ENCODE results near the gene CD300LF.

The CD300LF gene

DNA sequence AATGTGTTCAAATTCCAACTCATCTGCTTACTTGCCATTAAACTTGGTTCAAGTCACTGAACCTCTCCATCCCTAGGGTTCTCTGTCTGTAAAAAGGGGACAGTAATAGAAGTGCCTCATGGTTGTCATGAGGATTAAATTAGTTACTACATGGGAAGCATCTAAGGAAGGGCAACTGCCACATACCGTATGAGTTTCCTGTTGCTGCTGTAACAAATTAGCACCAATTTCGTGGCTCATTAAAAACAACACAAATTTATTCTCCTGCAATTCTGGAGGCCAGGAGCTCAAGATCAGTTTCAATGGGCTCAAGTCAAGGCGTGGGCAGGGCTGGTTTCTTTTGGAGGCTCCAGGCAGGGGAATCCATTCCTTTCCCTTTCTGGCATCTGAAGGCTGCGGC lies 18.6 kb downstream of the CD300LF start:
- no peak for DNase-seq (ENCODE audit: extremely low read depth in 1 of 2, low read depth in 1 of 2)

DNA sequence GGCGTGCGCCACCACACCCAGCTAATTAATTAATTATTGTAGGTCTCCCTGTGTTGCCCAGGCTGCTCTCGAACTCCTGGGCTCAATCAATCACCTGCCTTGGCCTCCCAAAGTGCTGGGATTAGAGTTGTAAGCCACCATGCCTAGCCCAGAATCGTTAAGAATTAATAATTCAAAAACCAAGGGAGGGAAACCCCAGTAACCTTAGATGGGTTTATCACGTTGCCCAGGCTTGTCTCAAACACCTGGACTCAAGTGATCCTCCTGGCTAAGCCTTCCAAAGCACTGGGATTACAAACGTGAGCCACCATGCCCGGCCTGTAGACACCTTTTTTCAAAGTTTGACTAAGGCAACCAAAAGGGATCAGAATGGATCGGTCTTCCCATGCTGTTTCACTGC lies 21.6 kb downstream of the CD300LF start:
- DNase-seq (ENCODE audit: extremely low read depth in 1 of 2, low read depth in 1 of 2) = no peak

DNA sequence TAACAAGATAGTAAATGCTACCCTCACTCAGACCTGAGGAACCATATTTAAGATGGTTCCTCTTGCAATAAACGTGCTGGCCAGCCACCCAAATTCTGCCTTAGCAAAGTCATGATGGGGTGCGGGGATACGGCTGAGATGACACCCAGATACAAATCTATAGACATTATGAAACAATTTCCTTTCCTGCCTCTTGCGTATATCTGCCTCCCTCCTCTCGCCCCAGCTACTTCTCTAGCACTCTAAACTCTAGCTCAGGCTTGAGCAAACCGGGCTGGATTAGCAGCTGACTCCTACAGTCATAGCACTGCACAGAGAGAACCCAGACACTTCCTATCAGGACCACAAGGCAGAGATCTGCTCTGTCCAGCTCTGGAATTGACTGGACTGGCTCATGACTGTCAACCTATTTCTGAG lies 22.3 kb downstream of the CD300LF start:
- DNase-seq (ENCODE audit: extremely low read depth in 1 of 2, low read depth in 1 of 2) = no peak

DNA sequence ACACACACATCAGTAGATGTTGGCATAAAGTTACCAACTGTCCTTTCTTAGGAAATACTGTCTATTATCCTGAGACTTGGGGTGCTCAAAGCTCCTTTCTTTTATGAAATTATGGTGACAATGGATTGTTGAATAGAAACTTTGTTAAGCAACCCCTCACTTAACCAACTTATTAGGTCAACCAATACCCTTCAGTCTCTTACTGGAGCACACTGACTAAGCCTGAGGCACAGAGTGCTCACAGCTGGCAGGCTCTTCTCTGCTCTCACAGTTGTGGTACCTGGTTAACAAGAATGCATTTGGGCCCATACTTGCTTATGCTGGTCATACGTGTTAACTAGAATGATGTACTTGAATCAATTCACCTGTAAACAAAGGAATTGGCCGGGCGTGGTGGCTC lies 24.8 kb downstream of the CD300LF start:
- no peak for DNase-seq (ENCODE audit: extremely low read depth in 1 of 2, low read depth in 1 of 2)

DNA sequence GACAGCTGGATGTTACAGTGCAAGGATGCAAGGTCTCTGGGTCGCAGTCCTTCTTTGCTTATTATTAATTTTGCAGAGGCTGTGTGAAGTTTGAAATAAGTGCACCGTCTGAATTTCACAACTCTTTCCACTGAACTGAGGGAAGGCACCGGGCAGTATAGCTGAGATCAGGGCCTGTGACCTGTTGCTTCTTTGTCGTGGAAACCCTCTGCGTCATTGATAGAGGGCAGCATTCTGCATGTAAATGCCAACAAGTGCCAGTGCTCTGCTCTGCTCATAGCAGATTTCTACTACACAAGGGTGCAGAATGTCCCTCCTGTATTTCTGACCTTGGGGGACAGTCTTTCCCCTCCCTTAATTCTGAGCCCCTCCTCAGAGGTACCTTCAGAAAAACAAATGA lies 26.0 kb downstream of the CD300LF start:
- no peak for DNase-seq (ENCODE audit: extremely low read depth in 1 of 2, low read depth in 1 of 2)

DNA sequence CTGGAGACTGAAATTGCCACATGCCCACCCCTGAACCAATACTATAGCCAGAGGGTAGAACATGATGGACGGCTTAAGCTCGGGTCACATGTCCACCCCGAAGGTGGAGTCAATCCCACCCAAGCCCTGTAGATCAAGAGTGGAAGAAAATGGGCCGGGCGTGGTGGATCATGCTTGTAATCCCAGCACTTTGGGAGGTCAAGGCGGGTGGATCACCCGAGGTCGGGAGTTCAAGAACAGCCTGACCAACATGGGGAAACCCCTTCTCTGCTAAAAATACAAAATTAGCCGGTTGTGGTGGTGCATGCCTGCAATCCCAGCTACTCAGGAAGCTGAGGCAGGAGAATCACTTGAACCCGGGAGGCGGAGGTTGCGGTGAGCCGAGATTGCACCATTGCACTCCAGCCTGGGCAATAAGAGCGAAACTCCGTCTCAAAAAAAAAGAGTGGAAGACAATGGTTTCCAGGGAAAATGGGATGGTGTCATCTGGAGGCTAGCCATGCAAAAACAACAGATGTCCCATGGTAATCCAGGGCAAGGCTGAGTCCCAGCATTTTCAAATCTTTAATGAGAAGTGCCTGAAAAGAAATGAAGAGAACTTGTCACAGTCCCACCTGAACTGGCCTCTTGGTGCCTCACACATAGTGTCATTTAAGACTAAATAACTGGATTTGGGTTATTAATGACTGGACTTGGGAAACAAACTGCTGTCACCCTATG lies 30.1 kb downstream of the CD300LF start:
- no peak for DNase-seq (ENCODE audit: extremely low read depth in 1 of 2, low read depth in 1 of 2)

DNA sequence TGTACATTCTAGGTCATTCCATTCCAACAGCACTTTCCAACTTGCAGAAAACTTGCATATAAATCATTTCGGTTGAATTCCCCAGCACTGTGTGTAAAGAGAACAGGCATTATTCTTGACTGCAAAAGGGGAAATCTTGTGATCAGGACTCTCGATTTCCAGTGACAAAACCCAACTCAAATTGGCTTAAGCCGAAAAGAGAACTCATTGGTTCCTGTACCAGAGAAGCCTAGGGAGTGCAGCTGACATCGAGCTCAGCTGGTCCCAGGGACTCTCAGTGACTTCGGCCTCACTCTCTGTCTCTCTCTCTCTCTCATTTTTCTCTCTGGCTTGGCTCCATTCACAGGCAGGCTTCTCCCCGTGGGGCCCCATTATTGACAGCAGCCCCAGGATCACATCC lies 30.7 kb downstream of the CD300LF start:
- no peak for DNase-seq (ENCODE audit: extremely low read depth in 1 of 2, low read depth in 1 of 2)

DNA sequence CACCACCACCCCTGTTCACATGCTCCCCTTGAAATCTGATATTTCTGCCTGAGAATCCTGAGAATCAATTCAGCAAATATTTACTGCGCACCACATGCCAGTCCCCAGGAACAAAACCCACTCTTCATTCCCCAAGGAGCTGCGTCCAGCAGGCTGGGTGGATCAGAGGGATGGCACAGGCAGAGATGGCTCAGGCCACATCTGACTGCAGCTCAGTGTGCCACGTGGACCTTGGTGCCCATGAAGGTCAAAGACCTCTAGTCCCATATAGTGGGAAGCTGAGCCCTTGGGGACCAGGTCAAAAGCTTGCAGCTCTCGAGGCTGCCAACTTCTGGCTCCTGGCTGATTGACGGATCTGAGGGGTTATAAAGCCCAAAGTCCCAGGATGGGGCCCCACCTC lies 31.8 kb downstream of the CD300LF start:
- DNase-seq (ENCODE audit: extremely low read depth in 1 of 2, low read depth in 1 of 2) = no peak

DNA sequence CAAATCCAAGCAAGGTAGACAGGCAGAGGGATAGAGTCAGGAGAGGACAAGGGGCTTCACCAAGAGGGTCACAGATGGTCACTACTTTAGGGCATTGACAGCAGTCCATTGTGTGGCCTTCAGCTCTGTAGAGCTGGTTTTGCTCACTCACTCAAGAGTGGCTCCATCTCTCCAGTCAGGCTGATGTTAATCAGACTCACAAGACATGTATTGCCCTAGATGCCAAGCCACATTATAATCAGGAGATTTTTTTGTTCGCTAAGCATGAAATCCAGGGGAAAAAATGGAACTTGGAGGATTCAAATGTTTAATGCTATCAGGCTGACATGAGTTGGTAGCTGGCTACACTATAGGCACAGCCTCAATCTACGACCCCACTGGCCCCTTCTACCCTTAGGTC lies 32.5 kb downstream of the CD300LF start:
- no peak for DNase-seq (ENCODE audit: extremely low read depth in 1 of 2, low read depth in 1 of 2)

DNA sequence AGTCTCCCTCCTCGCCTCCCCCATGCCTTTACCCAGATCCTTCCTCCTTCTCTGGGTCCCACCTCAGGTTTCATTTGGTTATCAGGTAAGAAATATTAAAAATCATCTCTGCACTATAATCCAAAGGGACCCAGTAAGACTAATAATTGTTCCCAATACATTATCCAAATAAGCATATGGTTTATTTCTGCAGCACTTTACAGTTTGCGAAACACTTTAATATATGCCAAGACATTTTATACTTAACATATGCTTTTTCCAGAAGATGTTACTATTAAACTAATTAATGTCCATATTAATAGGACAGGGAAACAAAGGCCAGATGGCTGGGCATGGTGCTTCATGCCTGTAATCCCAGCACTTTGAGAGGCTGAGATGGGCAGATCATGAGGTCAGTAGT lies 33.3 kb downstream of the CD300LF start:
- DNase-seq (ENCODE audit: extremely low read depth in 1 of 2, low read depth in 1 of 2) = no peak

DNA sequence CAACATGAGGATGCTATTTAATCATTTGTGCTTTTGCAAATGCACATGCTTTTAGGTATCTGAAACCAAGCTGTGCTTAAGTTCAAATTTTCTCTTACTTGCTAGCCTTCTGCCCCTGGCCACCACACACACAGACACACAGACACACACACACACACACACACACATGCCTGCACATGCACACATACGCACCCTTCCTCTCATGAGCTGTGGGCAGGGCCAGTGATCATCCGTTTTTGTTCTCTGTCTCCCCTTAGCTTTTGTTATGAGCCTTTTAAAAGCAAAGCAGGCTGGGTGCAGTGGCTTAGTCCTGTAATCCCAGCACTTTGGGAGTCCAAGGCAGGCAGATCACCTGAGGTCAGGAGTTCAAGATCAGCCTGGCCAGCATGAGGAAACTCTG lies 34.2 kb downstream of the CD300LF start:
- no peak for DNase-seq (ENCODE audit: extremely low read depth in 1 of 2, low read depth in 1 of 2)

DNA sequence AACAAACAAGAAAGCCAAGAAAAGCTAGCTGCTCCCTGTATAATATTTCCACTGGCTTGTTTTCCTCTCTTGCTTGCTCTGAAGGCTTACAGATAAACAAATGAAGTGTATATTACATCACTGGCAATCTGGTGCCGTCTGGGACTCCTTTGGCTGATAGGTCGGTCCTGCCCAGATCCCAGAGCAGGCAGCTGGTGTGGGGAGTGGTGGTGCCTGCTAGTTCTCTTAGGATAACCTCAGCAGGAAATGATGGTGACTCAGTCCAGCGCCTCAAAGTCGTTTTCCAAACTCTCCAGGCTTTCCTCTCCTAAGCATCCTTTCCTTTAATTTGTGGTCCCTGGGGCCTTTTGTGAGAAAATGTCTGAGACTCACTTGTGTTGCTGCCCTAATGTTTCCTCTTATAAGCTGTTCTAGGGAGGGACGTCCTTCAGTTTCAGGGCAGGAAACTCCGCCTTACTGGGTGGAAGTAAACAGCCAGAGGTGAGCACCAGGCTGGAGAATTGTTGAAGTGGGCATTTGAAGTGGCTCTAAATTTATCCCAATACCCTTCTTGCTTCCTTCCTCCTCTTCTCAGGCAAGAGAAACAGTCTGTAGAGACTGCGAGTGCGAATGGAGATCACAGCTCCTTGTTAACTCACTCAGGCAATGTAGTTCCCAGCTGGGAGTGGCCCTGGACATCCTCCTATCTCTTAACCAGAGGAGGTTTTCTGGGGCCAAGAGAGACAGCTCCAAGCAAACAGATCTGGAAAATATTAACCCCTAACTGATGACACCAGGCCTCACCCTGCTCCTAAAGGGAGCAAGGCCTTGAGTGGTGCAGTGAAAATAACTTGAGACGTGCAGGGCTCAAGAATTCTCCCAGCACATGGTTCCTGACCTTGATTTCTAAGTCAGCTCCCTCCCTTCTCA lies 34.9 kb downstream of the CD300LF start:
- DNase-seq (ENCODE audit: extremely low read depth in 1 of 2, low read depth in 1 of 2) = no peak

DNA sequence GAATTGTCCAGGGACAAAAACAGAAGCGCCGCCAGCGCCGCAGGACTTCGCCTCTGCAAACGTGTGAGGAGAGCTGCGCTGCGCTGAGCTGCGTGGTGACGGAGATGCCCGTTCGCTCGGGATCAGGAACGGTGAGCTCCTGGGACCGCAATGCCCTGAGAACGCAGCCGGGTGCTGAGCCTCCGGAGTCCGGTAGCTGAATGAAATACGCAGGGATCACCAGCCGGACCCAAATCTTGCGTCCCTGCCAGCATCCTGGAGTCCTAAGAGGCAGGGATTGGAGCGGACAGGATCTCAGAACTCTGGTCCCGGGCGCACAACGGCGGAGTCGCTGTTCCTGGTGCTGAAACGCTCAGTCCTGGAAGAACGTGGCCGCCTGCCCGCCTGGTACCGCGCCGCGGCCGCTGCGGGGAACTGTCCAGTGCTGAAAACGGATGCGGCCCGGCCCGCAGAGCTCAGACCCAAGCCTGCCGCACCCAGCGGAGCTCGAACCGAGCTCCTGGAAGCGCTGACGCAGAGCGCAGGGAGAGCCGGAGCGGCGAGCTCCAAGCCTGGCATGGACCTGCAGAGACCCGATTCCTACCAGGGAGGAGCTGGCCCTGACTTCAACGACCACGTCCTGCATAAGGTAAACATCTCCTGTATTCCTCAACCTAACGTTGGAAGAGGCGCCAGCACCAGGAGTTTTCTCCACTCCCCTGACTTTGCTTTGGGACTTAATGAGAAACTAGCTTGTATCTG lies 41.5 kb downstream of the CD300LF start:
- DNase-seq (ENCODE audit: extremely low read depth in 1 of 2, low read depth in 1 of 2) = peak; percentile 29 to 61

DNA sequence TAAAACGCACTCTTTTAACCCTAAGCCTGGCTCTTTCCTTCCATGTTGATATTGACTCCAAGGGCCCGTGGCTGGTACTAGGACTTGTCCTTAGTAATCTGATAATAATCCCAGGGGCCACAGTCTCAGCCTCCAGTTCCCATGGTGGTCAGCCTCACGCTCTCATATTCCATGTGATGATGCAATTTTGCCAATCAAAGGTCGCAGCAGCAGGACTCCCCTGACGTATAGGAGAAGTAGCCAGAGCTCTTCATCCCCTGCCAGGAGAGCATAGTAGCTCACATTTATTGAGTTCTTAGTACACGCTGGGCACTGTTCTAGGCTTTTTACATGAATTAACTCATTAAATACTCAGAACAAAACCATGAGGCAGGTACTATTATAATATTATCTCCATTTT lies 42.4 kb downstream of the CD300LF start:
- DNase-seq (ENCODE audit: extremely low read depth in 1 of 2, low read depth in 1 of 2) = no peak

DNA sequence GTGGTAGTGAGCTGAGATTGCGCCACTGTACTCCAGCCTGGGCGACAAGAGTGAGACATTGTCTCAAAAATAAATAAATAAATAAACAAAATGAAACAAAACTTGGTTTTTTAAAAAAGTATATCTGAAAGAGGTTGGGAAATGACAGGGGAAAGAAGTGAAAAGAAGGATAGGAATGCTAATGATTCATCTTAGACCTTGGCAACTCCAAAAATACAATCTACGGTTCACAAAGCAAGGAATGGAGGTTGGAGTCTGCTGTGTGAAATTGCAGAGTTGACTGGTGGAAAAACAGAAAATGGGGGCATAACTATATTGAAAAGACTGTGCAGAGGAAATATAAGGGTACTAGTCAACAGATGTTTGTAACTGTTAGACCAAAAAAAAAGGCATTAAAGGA lies 49.2 kb downstream of the CD300LF start:
- DNase-seq (ENCODE audit: extremely low read depth in 1 of 2, low read depth in 1 of 2) = no peak

DNA sequence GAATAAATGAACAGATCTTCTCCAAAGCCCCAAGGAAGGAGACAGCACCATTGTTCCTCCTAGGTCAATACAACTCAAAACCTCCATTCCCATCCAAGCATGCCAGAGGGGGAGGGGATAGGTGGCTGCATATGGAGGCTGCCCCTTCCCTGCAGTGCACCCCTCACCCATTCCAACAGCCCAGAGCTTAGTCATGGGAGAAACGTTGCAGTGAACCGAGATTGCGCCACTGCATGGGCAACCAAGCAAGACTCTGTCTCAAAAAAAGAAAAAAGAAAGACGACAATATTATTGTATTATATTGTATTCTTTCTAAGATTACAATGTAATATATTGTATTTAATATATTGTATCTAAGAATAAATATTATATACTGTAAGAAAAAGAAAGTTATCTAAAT lies 52.8 kb downstream of the CD300LF start:
- DNase-seq (ENCODE audit: extremely low read depth in 1 of 2, low read depth in 1 of 2) = no peak

DNA sequence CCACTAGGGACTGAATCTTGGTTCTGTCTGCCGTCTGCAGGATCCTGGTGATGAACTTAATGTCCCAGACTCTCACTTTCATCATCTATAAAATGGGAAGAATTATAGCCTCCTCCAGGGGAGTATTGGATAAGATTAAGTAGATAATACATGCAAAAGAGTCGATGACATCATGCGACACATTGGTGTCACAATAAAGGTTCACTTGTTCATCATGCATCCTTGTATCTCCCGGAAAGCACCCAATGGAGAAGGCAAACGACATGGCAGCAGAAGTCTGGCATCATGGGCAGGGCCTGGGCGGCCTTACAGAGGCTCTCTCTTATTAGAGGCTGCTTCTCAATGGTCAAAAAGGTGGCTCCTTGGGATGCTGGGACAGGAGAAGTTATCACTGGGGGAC lies 54.1 kb downstream of the CD300LF start:
- no peak for DNase-seq (ENCODE audit: extremely low read depth in 1 of 2, low read depth in 1 of 2)

DNA sequence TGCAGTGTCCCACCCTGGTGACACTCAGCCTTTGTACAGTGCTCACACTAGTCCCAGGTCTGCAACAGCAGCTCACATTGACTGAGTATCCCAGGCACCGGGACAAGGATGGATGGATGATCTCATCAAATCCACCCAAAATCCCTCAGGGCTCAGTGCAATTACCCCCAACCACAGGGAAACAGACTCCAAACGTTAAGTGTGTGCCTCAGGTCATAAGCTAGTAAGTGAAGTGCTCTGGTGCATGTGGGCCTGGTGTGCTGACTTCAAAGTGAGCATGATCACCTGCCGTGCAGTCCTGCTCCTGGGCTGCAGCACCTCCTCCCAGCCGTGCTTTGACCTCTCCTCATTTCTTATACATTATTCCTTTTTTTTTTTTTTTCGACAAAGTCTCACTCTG lies 58.0 kb downstream of the CD300LF start:
- DNase-seq (ENCODE audit: extremely low read depth in 1 of 2, low read depth in 1 of 2) = no peak

DNA sequence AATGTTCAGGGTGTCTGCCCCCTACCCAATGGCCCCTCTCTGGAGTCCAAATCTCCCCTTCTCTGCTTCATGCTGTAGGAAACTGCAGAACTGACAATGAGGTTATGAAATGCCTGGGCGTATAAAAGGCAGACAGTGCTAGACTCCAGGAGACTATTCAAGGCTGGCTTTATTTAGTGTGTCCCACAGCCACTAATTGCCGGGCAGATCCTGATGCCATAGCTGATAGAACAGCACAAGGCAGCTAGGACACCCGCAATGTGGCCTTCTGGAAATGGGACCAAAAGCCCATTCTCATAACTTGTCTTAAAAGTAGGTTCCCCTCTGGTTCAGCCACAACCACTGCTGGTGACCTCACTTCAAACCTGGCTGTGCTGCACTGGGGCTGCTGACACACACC lies 60.7 kb downstream of the CD300LF start:
- no peak for DNase-seq (ENCODE audit: extremely low read depth in 1 of 2, low read depth in 1 of 2)

DNA sequence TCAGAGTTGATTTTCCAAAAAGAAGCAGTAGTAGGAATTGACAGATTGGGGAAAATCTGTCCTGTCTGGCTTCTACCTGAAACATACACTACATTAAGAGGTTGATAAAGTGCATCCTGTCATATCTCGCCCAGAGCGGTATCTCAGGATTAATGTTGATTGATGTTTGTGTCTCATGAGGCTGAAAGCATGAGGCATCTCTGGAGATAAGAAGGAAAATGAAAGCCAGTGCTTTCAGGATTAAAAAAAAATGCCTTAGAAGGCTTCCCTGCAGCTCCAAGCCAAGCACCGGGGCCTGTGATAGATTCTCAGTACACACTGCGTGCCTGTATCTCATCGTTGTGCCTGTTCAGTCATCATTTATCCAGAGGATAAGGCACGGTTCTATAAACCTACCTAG lies 62.8 kb downstream of the CD300LF start:
- no peak for DNase-seq (ENCODE audit: extremely low read depth in 1 of 2, low read depth in 1 of 2)

DNA sequence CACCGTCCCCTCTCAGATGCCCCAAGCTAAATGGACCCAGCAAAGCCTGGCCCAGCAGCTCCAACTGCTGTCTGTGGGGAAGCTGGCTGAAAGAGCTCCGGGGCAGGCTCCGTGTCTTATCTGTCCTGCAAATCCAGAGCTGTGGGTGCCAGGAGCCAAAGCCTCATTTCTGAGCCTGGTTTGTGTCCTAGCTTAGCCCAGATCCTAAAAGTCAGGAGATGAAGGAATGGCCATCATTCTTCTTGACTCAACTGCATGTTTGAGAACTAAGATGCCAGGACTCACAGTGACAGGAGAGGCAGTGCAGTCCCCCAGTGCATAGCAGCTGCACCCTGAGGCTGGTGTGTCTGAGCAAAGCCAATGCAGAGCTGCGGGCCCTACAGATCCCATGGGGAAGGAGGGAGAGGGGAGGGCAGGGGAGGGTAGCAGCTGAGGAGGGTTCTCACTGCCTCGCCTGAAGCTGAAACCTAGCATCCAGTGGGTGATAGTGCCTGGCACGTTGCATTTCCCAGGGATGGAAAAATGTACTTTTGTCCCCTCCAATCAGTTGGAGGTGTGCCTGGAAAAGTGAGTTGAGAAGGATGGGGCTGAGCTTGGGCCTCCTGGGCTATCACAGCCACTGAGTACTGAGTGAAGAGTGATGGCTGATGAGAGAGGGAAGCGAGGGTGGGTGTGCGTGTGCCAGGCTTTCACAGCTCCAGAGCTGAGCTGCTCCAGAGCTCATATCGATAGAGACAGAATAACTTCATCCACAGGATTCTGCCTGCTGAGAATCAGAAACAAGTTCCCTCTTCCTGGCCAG lies 64.7 kb downstream of the CD300LF start:
- no peak for DNase-seq (ENCODE audit: extremely low read depth in 1 of 2, low read depth in 1 of 2)

All from activated CD8-positive, alpha-beta memory T cell treated with anti-CD3 and anti-CD28 coated beads for 1 hour (primary cell).